Pons (tissue), 1 donor: ENCODE measurements around the gene CENPX.

ENCODE experiments used
- DNase-seq: peaks from one replicate; pipeline ENCODE4 v3.0.0-alpha.2; 2016; ENCODE audit warnings: low spot score

Gene CENPX

GRCh38 chr17:81978524-81979298, 44.0 kb downstream of the CENPX start:
- DNase-seq, result no peak

GRCh38 chr17:81977211-81977808, 45.4 kb downstream of the CENPX start, which contains the start of gene ASPSCR1:
ASPSCR1 (plus strand) TSS chr17:81977629; CDS start chr17:81977647, 18 bp downstream.
- peak; percentile 79 for DNase-seq

GRCh38 chr17:81976332-81977210, 46.1 kb downstream of the CENPX start:
- DNase-seq, result peak; percentile 15

GRCh38 chr17:81973432-81973831, 49.2 kb downstream of the CENPX start:
- no peak for DNase-seq

- DNase-seq, result no peak
Observed at GRCh38 chr17:81968850-81969812, 53.5 kb downstream of the CENPX start.
